Measurements from ENCODE around the gene DEK. TPM values are rescaled to one million over a fixed set of nuclear protein-coding genes. Genes with fewer than 3 reads are reported as not detected.
"Not testable (repeated sequence)": the region's sequence is repeated elsewhere in the genome, so short reads cannot be mapped to it uniquely, and the experiment has no call there.

Gene DEK
- polyA plus RNA-seq, 2 of the 4 experiments (the other 2 are of a cell fraction), result 96.4 to 146 TPM

DNA sequence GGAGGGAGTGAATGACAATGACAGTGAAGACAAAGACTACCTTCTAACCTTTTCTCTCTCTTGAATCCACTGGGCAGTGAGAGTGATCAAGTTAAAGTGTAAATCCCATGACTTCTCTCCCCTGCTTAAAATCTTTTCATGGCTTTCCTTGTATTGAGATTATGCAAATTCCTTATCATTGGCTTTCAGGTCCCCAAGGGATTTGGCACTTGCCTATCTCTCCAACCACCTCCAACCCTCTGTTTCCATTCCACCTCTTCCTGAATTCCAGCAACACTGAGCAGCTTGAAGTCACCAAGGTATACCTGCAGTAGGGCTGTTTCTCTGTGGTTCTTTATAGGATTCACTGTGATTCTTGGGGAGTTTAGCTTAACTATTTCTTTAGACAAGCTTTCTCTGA lies 48.0 kb upstream of the DEK start:
- Histone ChIP-seq H3K4me2 (no peak overlapping the region), H3K4me3 (no peak overlapping the region), H3K27ac (no peak overlapping the region), H3K4me1 (no peaks in the 10 kb centered on the region), H3K9me3 (no peaks in the 10 kb centered on the region)
- DNase-seq (ENCODE audit: low read depth in 1 of 2, low spot score in 1 of 2), result no peak
- TF ChIP-seq GATA3 (IDR thresholded peaks at IDR 0.05; ENCODE audit: borderline replicate concordance) (no peak), USF2 (IDR thresholded peaks at IDR 0.05) (no peak), KDM5A (IDR thresholded peaks at IDR 0.05) (no peak), RARB (CRISPR knock-in tag; IDR thresholded peaks at IDR 0.05) (no peak), HOXB13 (CRISPR knock-in tag; IDR thresholded peaks at IDR 0.05; ENCODE audit: low read depth) (no peak), CTCF (IDR thresholded peaks at IDR 0.05) (no peak), PHF8 (IDR thresholded peaks at IDR 0.05; ENCODE audit: borderline replicate concordance, low read depth) (no peak)
- ChIA-PET CTCF (interaction anchor here (0.6 to 2.7 kb wide), 4 partner anchors 10 to 192 kb away, joined by 3 to 10 read pairs (median 3); no protein-coding TSS in a partner anchor), POLR2A (no interaction called here)
- ATAC-seq, result no peak
- no peak for FAIRE-seq

GRCh38 chr6:18310010-18310409 lies 45.7 kb upstream of the DEK start:
- H3K27ac ChIP-seq; H3K9me3 ChIP-seq; CTCF ChIA-PET; POLR2A ChIA-PET; H3K4me3 ChIP-seq; H3K4me2 ChIP-seq; ATAC-seq; H3K4me1 ChIP-seq; DNase-seq (ENCODE audit: low read depth in 1 of 2, low spot score in 1 of 2); FAIRE-seq: not testable (repeated sequence)
- WGBS (ENCODE audit: missing lambda C conversion rate), result 62% methylated on average over 8 of the region's 8 CpGs

- POLR2A ChIA-PET, result no interaction called here
- no peak for FAIRE-seq
These were observed 44.7 kb upstream of the DEK start for GRCh38 chr6:18309046-18309445.

More at GRCh38 chr6:18309046-18309445, 44.7 kb upstream of the DEK start:
- WGBS (ENCODE audit: missing lambda C conversion rate), result 67% methylated on average over 5 of the region's 5 CpGs
- CTCF ChIA-PET, result no interaction called here
- Histone ChIP-seq H3K4me3 (no peak overlapping the region), H3K27ac (no peak overlapping the region), H3K9me3 (no peaks in the 10 kb centered on the region), H3K4me1 (peaks cover 4% of the 10 kb centered on the region; the same call in 1 of the 3 replicates), H3K4me2 (no peak overlapping the region)
- DNase-seq (ENCODE audit: low read depth in 1 of 2, low spot score in 1 of 2), result no peak
- no peak for TF ChIP-seq JUNB (IDR thresholded peaks at IDR 0.05)
- no peak for TF ChIP-seq RARB (CRISPR knock-in tag; IDR thresholded peaks at IDR 0.05)
- no peak for TF ChIP-seq GATA3 (IDR thresholded peaks at IDR 0.05; ENCODE audit: borderline replicate concordance)
- TF ChIP-seq RFX5 (IDR thresholded peaks at IDR 0.05), result no peak
- no peak for TF ChIP-seq USF2 (IDR thresholded peaks at IDR 0.05)
- TF ChIP-seq HES2 (IDR thresholded peaks at IDR 0.05), result no peak
- TF ChIP-seq MAZ (IDR thresholded peaks at IDR 0.05; ENCODE audit: borderline replicate concordance, low read depth, low read length), result no peak
- no peak for TF ChIP-seq JUN (IDR thresholded peaks at IDR 0.05)
- no peak for TF ChIP-seq CBX8 (IDR thresholded peaks at IDR 0.05)
- TF ChIP-seq RNF2 (IDR thresholded peaks at IDR 0.05; ENCODE audit: borderline replicate concordance, low read depth), result no peak
- no peak for TF ChIP-seq E2F6 (IDR thresholded peaks at IDR 0.05; ENCODE audit: borderline replicate concordance, low read depth)
- no peak for ATAC-seq

Measured in A549 (cell line).